ENCODE data around the gene CALHM6.

Gene CALHM6

GRCh38 chr6:116461331-116461931 lies at the start of gene CALHM6:
Gene CALHM6 (plus strand): TSS chr6:116461375. CDS start chr6:116461930, 555 bp downstream.
- no peak for DNase-seq (ENCODE audit: low read depth in 2 of 2)

- DNase-seq (ENCODE audit: low read depth in 2 of 2) = no peak
Measured at GRCh38 chr6:116412270-116412669, 48.9 kb upstream of the CALHM6 start.

DNA sequence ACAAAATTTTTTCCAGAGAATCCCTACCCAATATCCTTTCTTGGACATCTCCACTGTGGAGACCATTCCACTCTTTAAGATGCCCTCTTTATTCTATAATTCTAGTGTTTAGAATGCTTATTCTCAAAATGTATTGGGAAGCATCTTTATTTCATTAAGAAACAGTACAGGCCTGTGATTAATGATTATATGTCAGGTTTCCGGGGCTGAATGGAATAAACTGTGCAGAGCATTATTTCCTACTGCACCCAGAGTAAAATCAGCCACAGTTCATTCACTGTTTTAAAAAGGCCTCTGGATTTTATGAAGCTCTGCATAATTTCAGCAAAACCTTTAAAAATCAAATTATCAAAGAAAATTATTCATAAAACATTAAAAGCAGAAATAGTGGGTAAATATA lies 47.8 kb upstream of the CALHM6 start:
- no peak for DNase-seq (ENCODE audit: low read depth in 2 of 2)

DNA sequence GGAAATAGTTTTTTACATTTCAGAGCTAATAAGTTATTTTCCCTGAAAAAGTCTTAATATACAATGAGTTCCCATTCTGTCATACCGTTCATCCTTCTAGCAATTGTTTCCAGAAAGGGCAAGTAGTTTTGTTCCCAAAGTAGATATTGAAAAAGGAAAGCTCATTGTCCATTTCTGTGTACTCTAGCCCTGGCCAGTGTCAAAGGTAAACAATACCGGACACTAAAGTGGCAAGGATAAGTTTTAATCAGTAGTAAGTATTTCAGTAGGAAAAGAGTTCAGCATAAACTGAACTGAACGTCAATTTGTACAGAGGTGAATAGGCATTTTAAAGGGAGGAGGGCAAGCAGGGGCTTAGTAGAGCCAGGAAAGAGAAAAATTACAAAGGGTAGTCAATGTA lies 43.5 kb upstream of the CALHM6 start:
- DNase-seq (ENCODE audit: low read depth in 2 of 2) = no peak

DNA sequence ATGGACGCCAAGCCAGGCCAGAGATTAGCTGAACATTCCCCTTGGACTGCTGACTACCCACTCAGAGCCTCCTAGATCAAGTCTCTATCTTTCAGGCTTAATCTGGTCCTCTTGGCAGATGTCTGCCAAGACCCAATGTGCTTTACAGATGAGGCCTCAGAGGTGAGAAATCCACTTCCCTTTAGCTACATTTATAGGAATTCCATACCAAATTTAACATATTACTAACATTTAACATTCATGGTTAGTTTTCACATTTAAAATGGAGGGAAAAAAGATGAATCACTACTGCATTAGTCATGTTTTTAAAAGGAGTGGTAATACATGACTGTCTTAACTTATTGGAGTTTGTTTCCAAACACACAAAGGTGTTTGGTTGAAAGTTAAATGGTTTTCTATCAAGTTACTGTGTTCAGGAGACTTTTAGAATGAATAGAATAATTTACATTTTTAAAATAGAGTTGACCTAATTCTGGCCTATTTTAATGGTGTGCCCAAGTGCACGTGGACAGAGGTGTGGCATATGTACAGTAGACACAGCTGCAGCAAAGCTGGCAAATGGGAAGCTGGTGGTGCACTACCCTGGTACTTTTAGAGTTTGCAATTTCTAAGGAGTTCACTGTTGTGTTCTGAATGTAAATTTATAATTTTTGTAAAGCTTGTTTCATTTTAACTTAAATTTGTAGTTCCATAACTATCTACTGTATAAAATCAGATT lies 41.9 kb upstream of the CALHM6 start:
- DNase-seq (ENCODE audit: low read depth in 2 of 2) = no peak

- no peak for DNase-seq (ENCODE audit: low read depth in 2 of 2)
Measured at GRCh38 chr6:116420341-116420740, 40.8 kb upstream of the CALHM6 start.

DNA sequence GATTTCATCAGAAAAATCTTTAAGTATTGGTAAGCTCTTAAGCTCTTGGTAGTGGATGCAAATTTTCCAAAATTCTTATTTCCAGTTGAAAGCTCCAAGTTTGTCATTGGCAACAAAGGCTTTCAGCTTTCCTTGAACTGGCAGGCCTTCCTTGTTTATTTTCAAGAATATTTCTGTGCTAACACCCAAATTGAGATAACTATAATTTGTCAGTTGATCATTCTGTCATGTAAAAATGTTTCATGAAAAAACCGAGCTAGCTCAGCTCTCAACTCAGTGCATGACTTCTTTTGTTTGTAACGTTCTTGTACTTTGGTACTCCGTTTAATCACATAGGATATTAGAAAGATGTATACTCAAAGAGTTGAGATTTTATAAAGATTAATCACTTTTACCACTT lies 38.9 kb upstream of the CALHM6 start:
- DNase-seq (ENCODE audit: low read depth in 2 of 2) = no peak

DNA sequence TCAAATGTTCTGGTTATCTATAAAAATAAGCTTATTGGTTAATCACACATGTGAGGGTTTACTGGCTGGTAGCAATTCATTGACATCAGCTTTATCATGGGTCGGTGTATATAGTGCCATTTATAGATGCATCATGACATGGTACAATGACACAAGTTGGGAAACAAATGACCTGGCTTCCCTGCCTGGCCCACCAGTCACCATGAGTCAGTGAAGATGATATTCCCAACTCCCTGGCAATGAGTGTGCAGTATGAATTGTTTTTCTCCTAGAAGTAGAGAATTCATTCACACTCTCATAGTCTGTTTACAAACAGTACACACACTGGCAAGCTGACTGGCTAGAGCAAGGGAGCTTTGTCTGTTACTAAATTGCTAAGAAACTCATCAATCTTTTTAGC lies 37.2 kb upstream of the CALHM6 start:
- no peak for DNase-seq (ENCODE audit: low read depth in 2 of 2)

- no peak for DNase-seq (ENCODE audit: low read depth in 2 of 2)
Measured at GRCh38 chr6:116426551-116426950, 34.6 kb upstream of the CALHM6 start.

- no peak for DNase-seq (ENCODE audit: low read depth in 2 of 2)
Measured at GRCh38 chr6:116429111-116429510, 32.1 kb upstream of the CALHM6 start.

GRCh38 chr6:116430860-116431259 lies 30.3 kb upstream of the CALHM6 start:
- DNase-seq (ENCODE audit: low read depth in 2 of 2) = no peak

- DNase-seq (ENCODE audit: low read depth in 2 of 2) = no peak
Measured at GRCh38 chr6:116431964-116432595, 29.1 kb upstream of the CALHM6 start.

- no peak for DNase-seq (ENCODE audit: low read depth in 2 of 2)
Measured at GRCh38 chr6:116433206-116433712, 27.9 kb upstream of the CALHM6 start.

GRCh38 chr6:116434056-116434725 lies 27.0 kb upstream of the CALHM6 start:
- DNase-seq (ENCODE audit: low read depth in 2 of 2) = no peak

DNA sequence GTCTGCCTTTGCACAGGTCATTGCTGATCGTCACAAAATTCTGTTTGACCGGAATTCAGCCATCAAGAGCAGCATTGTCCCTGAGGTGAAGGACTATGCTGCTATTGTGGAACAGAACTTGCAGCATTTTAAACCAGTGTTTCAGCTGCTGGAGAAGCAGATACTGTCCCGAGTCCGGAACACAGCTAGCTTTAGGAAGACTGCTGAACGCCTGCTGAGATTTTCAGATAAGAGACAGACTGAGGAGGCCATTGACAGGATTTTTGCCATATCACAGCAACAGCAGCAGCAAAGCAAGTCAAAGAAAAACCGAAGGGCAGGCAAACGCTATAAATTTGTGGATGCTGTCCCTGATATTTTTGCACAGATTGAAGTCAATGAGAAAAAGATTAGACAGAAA lies 24.6 kb upstream of the CALHM6 start:
- DNase-seq (ENCODE audit: low read depth in 2 of 2) = no peak

DNA sequence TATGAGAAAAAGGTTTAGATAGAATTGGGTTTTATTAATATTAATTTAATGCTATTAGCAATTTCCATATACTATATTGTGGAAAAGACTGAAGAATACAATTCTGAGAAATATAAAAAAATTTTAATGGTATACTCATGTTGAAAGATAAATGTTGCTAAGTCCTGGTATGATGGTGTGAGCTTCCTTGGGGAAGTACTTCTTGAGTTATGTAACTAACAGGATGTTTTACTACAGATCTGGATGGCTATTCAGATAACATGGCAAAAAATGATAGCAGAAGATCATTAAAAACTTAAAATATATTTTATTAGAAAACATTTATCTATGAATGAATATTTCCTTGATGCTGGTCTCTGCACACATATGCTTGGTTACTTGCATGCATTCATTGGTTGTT lies 23.5 kb upstream of the CALHM6 start:
- DNase-seq (ENCODE audit: low read depth in 2 of 2) = no peak

DNA sequence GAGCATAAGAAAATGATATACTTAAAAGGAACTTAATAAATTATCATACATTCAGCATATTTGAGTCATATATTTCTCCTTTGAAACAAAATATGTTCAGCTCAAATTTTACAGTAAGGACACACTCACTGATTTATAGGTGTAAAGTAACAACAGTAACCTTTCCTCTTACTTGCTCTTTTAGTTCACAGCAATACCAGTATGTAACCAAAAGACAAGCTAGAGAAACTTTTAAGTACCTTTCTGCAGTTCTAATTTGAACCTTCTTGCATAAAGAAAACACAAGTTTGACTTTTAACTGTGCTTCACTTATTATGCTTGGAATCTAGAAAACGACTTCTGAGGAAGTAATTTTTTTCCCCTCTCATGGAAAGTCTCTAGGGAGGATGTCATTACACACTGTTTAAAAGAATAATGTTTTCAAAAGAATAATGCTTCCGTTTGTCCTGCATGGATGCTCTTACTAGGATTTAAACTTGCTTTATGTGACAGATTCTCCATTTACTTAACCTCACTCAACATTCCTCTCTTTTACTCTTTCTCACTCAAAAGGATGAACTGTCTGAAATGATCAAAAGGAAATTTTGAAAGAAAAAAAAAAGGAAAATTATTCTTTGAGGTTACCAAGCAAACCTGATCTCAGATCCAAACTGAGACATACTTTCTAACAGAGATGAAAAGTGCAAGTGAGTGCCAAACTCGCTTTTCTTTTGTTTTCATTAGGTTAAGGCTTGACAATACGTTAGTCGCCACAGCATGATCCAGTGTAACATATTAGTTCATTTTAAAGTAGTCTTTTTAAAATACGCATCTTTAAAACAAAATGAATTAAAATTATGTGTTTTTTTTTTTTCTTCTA lies 22.4 kb upstream of the CALHM6 start:
- DNase-seq (ENCODE audit: low read depth in 2 of 2) = no peak

- no peak for DNase-seq (ENCODE audit: low read depth in 2 of 2)
Measured at GRCh38 chr6:116439522-116440051, 21.6 kb upstream of the CALHM6 start.

DNA sequence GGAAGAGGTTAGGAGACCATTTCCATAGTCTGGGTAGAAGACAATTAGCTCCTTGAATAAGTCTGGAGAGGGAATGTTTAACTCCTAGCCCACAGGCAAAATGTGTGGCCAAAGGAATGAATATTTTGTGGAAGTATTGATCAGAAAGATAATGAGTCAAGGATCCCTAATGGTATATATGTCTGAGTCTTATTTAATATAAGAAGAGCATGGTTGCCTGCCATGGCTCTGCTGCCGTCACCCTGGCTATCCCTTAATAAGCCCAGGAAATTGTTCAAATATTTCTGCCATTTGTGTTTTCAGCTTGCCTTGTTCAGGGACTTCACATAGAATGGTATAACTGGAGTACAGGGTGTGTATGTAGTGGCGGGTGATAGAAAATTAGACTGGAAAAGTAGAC lies 18.1 kb upstream of the CALHM6 start:
- no peak for DNase-seq (ENCODE audit: low read depth in 2 of 2)

GRCh38 chr6:116444092-116444491 lies 17.1 kb upstream of the CALHM6 start:
- DNase-seq (ENCODE audit: low read depth in 2 of 2) = no peak

DNA sequence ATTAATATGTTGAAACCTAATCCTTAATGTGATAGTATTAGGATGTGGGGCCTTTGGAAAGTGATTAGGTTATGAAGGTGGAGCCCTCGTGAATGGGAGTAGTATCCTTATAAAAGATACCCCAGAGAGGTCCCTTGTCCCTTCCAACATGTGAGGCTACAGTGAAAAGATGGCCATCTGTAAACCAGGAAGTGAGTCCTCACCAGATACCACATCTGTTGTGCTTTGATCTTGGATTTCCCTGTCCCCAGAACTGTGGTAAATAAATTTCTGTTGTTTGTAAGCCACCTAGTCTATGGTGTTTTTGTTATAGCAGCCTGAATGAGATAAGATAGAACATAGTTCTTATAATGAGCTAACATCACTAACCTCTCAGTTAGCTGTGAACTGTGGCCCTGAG lies 16.6 kb upstream of the CALHM6 start:
- DNase-seq (ENCODE audit: low read depth in 2 of 2) = no peak

Measured in stimulated activated CD8-positive, alpha-beta memory T cell treated with anti-CD3 and anti-CD28 coated beads, Interleukin-7, amount 100 ng/mL, for 4 hours (primary cell).